ENCODE measurements around the gene TRIM56. TPM values are rescaled to one million over a fixed set of nuclear protein-coding genes. Genes with fewer than 3 reads are reported as not detected.

The TRIM56 gene
- polyA plus RNA-seq, 1 of the 3 experiments (the other 2 are of a cell fraction): 2.5 TPM

DNA sequence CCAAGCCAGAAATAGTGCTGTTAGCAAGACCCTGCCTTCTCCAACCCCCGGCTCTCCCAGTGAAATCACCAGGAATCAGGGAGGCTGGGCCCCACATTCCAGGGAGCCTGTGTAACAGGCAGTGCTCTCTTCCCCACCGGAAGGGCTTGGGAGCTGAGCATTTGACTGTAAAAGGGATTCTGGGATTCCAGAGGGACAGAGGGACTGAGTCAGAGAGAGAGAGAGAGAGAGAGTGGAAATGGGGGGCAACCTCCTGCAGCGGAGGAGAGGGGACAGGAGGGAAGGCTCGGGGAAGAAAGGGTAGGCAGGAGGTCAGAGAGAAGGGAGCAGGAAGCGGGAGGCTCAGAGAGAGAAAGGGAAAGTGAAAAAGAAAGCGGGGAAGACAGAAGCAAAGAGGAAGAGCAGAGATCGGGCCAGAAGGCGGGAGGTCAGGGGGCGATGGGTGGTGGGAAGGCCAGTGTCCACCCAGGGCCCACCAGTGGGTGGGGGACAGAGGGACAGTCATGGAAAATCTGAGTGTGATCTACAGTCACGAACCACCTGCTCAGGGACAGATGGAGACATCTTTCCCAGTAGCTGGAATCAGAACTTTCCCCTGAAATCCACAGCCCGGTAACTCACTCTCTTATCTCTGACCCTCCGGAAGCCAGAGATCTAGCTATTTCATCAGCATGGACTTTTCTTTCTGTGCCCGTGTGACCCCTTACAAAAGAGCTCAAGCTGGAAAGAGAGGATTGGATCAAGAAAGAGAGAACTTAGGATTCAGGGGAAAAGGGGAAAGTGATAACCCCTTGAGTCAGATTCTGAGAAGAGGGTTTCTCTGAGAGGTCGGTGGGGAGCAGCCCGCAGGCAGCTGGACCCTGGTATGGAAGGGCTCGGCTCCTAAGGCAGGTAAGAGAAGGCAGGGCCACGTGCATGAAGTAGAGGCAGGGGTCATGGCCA lies 37.0 kb downstream of the TRIM56 start (continued):
- TF ChIP-seq YY1 (IDR thresholded peaks at IDR 0.05; ENCODE audit: low read depth): 0 out of 2 replicates have a peak, but pooled peaks have one; percentile 63
- peak; percentile 69 for TF ChIP-seq TAF1 (IDR thresholded peaks at IDR 0.05; ENCODE audit: borderline replicate concordance, low read depth, low read length)
- TF ChIP-seq MXI1 (IDR thresholded peaks at IDR 0.05; ENCODE audit: low read depth, low read length): no peak
- no peak for TF ChIP-seq EZH2phosphoT487 (IDR thresholded peaks at IDR 0.05; ENCODE audit: borderline replicate concordance, low read depth)
- peak; percentile 96 for TF ChIP-seq NFIC (IDR thresholded peaks at IDR 0.05; ENCODE audit: borderline replicate concordance)
- peak; percentile 84 for TF ChIP-seq REST (IDR thresholded peaks at IDR 0.05; ENCODE audit: low read depth, low read length)
- peak; percentile 83 for TF ChIP-seq ELF1 (IDR thresholded peaks at IDR 0.05)
- no peak for TF ChIP-seq FOXJ3 (CRISPR knock-in tag; IDR thresholded peaks at IDR 0.05)
- TF ChIP-seq SMC3 (IDR thresholded peaks at IDR 0.05; ENCODE audit: low read depth, low read length): no peak
- TF ChIP-seq ZBTB33 (IDR thresholded peaks at IDR 0.05; ENCODE audit: borderline replicate concordance, low read depth): peak; percentile 89
- TF ChIP-seq RCOR1 (IDR thresholded peaks at IDR 0.05; ENCODE audit: low read length): no peak
- TF ChIP-seq, protein P1, sequence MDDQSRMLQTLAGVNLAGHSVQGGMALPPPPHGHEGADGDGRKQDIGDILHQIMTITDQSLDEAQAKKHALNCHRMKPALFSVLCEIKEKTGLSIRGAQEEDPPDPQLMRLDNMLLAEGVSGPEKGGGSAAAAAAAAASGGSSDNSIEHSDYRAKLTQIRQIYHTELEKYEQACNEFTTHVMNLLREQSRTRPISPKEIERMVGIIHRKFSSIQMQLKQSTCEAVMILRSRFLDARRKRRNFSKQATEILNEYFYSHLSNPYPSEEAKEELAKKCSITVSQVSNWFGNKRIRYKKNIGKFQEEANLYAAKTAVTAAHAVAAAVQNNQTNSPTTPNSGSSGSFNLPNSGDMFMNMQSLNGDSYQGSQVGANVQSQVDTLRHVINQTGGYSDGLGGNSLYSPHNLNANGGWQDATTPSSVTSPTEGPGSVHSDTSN (IDR thresholded peaks at IDR 0.05): peak; percentile 83
- TF ChIP-seq TCF12 (IDR thresholded peaks at IDR 0.05): peak; percentile 97
- TF ChIP-seq NRF1 (IDR thresholded peaks at IDR 0.05; ENCODE audit: low read depth, low read length): no peak
- no peak for TF ChIP-seq IRF3 (IDR thresholded peaks at IDR 0.05; ENCODE audit: low read depth, low read length)
